A673 (cell line): Measurements from ENCODE around the gene WSCD2. TPM values are rescaled to one million over a fixed set of nuclear protein-coding genes. Genes with fewer than 3 reads are reported as not detected.

Experiments
- BruUV-seq: library from RNA; stranded (reverse); fragments of 400-500 nt; replicated peaks from 2 replicates; lab custom pipeline; 2021; lab: Mats Ljungman, UMichigan
- CTCF ChIA-PET: fragments of 300-600 bp; sonication (Branson Sonifier 250); formaldehyde crosslinking; loops from one replicate; lab custom pipeline; 2022; ENCODE audit warnings: antibody characterized with exemption; lab: Charles Lee
- POLR2A ChIA-PET: fragments of 300-600 bp; sonication (Branson Sonifier 250); formaldehyde crosslinking; loops from one replicate; lab custom pipeline; 2022; ENCODE audit warnings: antibody characterized with exemption; ENCODE audit not compliant: low non-redundant PET; lab: Charles Lee
- DNase-seq: peaks from one replicate; pipeline ENCODE4 v3.0.0-alpha.2; 2015; ENCODE audit warnings: low spot score
- H3K27ac ChIP-seq: fragments of 200-600 bp; sonication (generic); 2 replicates; pipeline ENCODE4 v1.5.1; 2016; ENCODE audit warnings: mixed run types, low read depth, mild to moderate bottlenecking, mixed read lengths, antibody characterized with exemption, low read length; ENCODE audit not compliant: poor library complexity, severe bottlenecking
- H3K27me3 ChIP-seq: fragments of 200-600 bp; sonication (generic); replicated peaks from 2 replicates; pipeline ENCODE4 v1.6.1; 2017; ENCODE audit warnings: mixed run types, low read depth, mild to moderate bottlenecking, mixed read lengths, antibody characterized with exemption, low read length; ENCODE audit not compliant: insufficient read depth, poor library complexity
- H3K36me3 ChIP-seq: fragments of 200-600 bp; sonication (generic); 2 replicates; pipeline ENCODE4 v1.6.1; 2016; ENCODE audit warnings: mixed run types, mild to moderate bottlenecking, mixed read lengths, antibody characterized with exemption, low read length; ENCODE audit not compliant: insufficient read depth, poor library complexity, severe bottlenecking
- H3K4me1 ChIP-seq: fragments of 200-600 bp; sonication (generic); 2 replicates; pipeline ENCODE4 v1.6.1; 2017; ENCODE audit warnings: mixed run types, mild to moderate bottlenecking, mixed read lengths, antibody characterized with exemption, low read length; ENCODE audit not compliant: insufficient read depth, poor library complexity, severe bottlenecking
- H3K4me3 ChIP-seq: fragments of 200-600 bp; sonication (generic); 2 replicates; pipeline ENCODE4 v1.5.1; 2016; ENCODE audit warnings: low read depth, mixed run types, mild to moderate bottlenecking, mixed read lengths, low read length; ENCODE audit not compliant: poor library complexity, severe bottlenecking
- H3K9me3 ChIP-seq: fragments of 200-600 bp; sonication (generic); 2 replicates; pipeline ENCODE4 v1.6.1; 2016; ENCODE audit warnings: mixed run types, low read depth, mild to moderate bottlenecking, mixed read lengths, antibody characterized with exemption, low read length; ENCODE audit not compliant: poor library complexity, severe bottlenecking
- EZH2 ChIP-seq: fragments of 200-600 bp; sonication (generic); IDR thresholded peaks from 2 replicates; pipeline ENCODE4 v1.6.1; 2017; ENCODE audit warnings: borderline replicate concordance, low read depth, mild to moderate bottlenecking, mixed read lengths, antibody characterized with exemption, low read length; ENCODE audit not compliant: poor library complexity, severe bottlenecking
- intact Hi-C: fragments of 100-400 bp; cut with micrococcal nuclease; formaldehyde crosslinking; loops from one replicate; pipeline ENCODE4 v1.10.0; 2022; ENCODE audit not compliant: unreplicated experiment
- total RNA-seq: library from RNA; stranded (reverse); gene quantifications from 2 replicates; pipeline ENCODE4 v1.2.3, GENCODE V29; 2021
- TF ChIP-seq, protein P1 (sequence below): fragments of 300-800, 200-600 bp; sonication (generic); conservative IDR thresholded peaks from 2 replicates; pipeline ENCODE4 v1.5.1; 2017; ENCODE audit warnings: low read depth, mild to moderate bottlenecking, antibody characterized with exemption, low read length, moderate library complexity, mixed read lengths

WSCD2 gene
- total RNA-seq, 1 experiment from 2014 or later, result not detected

GRCh38 chr12:108298761-108299275 lies 169.7 kb downstream of the WSCD2 start:
- ChIA-PET POLR2A (no interaction called here), CTCF (no interaction called here)
- Histone ChIP-seq H3K36me3 (no peaks in the 10 kb centered on the region), H3K27me3 (peaks cover 10% of the 10 kb centered on the region), H3K27ac (no peak overlapping the region), H3K9me3 (no peaks in the 10 kb centered on the region), H3K4me1 (no peaks in the 10 kb centered on the region), H3K4me3 (no peak overlapping the region)
- no TSS peak for BruUV-seq
- TF ChIP-seq, protein P1, sequence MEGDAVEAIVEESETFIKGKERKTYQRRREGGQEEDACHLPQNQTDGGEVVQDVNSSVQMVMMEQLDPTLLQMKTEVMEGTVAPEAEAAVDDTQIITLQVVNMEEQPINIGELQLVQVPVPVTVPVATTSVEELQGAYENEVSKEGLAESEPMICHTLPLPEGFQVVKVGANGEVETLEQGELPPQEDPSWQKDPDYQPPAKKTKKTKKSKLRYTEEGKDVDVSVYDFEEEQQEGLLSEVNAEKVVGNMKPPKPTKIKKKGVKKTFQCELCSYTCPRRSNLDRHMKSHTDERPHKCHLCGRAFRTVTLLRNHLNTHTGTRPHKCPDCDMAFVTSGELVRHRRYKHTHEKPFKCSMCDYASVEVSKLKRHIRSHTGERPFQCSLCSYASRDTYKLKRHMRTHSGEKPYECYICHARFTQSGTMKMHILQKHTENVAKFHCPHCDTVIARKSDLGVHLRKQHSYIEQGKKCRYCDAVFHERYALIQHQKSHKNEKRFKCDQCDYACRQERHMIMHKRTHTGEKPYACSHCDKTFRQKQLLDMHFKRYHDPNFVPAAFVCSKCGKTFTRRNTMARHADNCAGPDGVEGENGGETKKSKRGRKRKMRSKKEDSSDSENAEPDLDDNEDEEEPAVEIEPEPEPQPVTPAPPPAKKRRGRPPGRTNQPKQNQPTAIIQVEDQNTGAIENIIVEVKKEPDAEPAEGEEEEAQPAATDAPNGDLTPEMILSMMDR, result no peak
- TF ChIP-seq EZH2, result no peak
- DNase-seq, result no peak
- intact Hi-C loops, result no loop called here

GRCh38 chr12:108299516-108299915 lies 170.4 kb downstream of the WSCD2 start:
- POLR2A ChIA-PET, result no interaction called here
- H3K27me3 ChIP-seq, result peaks cover 4% of the 10 kb centered on the region
- TF ChIP-seq, protein P1, result no peak
- TF ChIP-seq EZH2, result no peak
- no peaks in the 10 kb centered on the region for H3K4me1 ChIP-seq
- no peaks in the 10 kb centered on the region for H3K9me3 ChIP-seq
- CTCF ChIA-PET, result no interaction called here
- H3K36me3 ChIP-seq, result no peaks in the 10 kb centered on the region
- H3K27ac ChIP-seq, result no peak overlapping the region
- no peak overlapping the region for H3K4me3 ChIP-seq
- no peak for DNase-seq
- BruUV-seq, result no TSS peak
- intact Hi-C loops, result no loop called here

Other genes with a start within 250 kb of the WSCD2 start
- 0.24 and 0.57 TPM in 2 replicates for gene CMKLR1, start 210.0 kb downstream of the WSCD2 start, total RNA-seq